HUDEP-2 (cell line): ENCODE results near the gene AUTS2.
A peak's percentile ranks its signal among the peaks of the same experiment; 100 is the strongest.

Experiments
- DNase-seq, 76 experiments: peaks; one replicate each; lab custom pipeline; 2025; ENCODE audit not compliant: unreplicated experiment in 76 of 76; lab: John Stamatoyannopoulos, UW

AUTS2 gene

DNA sequence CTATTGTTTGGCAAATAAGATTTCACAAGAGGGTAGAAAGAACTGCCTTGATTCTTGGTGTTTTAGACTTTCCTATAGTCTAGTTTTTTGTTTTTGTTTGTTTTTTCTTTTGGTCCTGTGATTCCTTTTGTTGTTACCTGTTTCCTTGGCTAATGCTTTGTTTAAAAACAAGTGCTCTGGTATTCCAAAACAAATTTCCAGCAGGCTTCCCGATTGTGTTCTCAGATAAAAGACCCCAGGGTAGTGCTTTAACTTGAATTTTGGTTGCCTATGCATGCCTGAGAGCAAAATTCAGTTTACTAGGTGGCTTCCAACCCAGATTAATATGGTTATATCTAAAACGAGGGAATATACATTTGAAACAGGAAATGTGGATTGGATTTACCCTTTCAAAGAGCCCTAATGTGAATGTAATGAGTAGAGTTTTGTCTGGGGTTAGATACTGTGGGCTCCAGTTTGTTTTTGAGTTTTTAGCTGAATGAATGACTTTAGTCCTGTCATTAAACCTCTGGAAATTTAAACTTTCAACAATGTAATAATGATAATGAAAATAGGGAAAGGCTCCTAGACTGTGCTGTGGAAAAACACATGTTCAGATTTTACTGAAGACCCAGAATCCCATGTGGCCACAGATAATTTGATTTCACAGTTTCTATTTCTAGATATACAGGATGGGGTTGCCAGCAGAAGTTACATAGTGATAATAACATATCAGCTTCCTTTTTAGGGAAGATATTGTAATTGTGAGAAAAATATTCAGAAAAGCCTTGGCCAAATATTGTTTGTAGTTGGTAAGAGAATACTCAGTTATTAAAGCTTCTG is 23.9 kb downstream of the AUTS2 start:
- no peak for DNase-seq

DNA sequence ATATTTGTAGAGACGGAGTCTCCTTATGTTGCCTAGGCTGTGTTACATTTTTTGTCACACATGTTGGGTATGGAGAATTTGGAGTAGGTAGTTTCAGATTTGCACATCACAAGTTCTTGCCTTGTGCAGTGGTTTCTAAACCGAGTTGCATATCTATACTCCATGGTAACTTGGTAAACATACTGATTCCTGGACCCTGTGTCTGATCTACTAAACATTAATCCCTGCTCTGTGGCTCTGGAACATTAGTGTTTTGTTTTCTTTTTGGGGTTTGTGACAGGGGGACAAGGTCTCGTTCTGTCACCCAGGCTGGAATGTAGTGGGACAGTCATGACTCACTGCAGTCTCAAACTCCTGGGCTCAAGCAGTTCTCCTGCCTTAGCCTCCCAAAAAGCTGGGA is 24.7 kb downstream of the AUTS2 start:
- DNase-seq = no peak

DNA sequence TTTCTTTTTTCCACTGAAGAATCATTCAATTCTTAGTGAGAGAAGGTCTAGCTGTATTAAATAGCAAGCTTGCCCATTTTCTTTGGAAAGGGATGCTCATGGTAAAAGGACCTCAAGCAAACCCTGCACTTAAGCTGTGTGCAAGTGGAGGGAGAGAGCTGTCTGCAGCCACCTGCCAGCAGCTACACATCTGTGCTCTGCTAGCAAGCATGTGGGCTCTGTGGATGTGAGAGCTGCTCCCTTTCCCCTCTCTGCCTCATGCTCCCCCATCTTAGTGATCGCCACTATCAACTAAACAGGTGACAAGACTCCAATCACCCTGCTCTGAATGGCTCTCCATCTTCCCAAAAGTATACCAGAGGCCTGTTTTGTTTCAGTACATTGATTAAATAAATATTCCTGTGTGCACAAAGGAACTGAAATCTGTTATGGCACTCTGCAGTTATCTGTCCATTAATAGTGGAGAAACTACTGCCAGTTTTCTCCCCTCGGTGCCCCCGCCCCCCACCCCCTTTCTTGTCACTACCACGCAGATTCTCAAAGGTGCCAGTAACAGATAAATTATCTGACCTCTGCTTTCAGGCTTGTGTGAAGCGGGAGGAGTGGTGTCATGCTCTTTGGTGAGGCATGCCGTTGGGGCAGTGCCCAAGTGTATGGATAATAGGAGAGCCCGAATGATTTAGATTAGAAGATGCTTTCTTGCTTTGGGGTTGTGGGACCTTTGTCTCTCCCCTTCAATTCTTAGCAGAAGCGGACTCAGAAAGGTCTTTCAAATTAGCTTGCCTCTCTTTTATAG is 26.4 kb downstream of the AUTS2 start:
- peak in 41 of 76 experiments; percentile 1 to 66 (median 21) for DNase-seq

GRCh38 chr7:69625238-69625637 is 27.0 kb downstream of the AUTS2 start:
- DNase-seq = no peak

- no peak for DNase-seq
Measured at GRCh38 chr7:69625798-69626197, 27.5 kb downstream of the AUTS2 start.

DNA sequence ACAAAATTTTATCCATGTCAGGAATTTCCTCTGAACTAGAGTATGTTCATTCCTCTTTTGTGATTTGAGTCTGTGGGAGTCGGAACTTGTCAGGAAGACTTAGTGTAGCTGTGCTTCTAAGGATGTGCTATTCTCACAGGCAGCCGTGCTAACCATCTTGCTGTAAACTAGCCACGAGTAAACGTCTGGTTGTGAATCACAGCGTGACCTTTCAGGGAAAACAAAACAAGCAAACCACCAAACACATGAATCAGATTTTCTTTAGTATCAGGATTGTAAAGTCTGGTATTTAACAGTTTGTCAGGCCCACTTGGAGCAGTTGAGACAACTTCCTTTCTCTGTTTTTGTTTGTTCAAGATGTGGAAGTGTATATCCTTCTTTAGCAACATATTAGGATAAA is 32.0 kb downstream of the AUTS2 start:
- DNase-seq = no peak

GRCh38 chr7:69631131-69631530 is 32.9 kb downstream of the AUTS2 start:
- DNase-seq = no peak

- DNase-seq = no peak
Measured at GRCh38 chr7:69632280-69632679, 34.0 kb downstream of the AUTS2 start.

DNA sequence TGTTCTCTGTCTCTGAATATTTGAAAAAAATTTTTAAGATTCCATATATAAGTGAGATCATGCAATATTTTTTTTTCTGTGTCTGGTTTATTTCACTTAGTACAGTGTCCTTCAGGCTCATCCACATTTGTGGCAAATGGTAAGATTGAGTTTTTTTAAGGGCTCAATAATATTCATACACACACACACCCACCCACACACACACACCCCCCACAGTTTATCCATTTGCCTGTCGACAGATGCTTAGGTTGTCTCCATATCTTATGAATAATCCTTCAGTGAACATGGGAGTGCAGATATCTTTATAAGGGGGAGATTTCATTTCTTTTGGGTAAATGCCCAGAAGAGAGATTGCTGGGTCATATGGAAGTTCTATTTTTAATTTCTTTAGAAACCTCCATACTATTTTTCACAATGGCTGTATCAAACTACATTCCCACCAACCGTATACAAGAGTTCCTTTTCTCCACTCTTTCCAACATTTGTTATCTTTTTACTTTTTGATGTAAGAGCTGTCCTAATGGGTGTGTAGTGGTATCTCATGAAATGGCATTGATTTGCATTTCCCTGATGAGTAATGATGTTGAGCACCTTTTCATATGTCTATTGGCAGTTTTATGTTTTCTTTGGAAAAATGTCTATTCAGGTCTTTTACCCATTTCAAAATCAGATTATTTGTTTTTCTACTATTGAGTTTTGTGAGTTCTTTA is 35.0 kb downstream of the AUTS2 start:
- DNase-seq = no peak

DNA sequence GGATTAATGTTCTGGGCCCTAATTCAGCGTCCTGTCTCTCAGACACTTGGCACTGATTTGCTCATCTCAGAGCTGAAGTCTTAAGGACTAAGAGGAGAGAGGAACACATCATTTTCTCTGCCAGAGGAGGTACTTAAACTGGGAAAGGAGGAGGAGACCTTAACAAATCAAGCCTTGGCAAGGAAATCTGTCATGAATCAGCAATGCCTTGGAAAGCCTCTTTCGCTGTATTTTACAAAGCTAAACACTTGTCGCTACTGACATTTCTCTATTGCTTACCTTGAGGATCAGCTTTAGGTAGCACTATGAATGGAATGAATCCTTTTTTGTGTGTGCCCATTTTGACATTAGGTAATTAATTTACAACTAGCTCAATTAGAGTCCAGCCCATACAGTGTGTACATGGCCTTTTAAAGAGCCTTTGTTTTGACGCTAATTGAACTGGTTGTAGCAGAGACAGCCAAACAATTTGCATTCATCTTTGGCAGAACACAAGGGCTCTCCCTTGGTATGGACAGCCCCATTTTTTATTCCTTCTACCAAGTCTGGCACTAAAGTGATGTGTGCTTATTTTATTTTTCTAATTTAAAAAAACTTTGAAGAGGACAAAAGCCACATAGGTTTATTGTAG is 37.4 kb downstream of the AUTS2 start:
- DNase-seq = no peak

- DNase-seq = no peak
Measured at GRCh38 chr7:69638674-69639073, 40.4 kb downstream of the AUTS2 start.

DNA sequence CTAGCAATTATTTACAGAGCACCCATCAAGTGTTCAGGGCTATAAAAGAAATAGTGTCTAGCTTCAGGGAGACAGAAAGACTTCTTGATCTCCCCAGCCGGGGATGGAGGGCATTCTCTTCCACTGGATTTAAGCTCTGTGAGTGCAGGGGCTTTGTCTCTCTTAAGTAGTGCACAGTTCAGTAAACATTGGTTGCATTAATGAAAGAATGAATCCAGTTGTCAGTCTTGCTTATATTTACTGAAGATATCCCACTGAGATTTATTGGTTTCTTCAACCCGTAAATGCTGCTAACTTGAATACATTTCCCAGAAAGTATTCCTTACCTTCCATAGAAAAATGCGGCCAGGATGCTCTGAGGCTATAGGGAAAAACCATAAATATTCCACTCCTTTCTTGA is 41.9 kb downstream of the AUTS2 start:
- DNase-seq = no peak

DNA sequence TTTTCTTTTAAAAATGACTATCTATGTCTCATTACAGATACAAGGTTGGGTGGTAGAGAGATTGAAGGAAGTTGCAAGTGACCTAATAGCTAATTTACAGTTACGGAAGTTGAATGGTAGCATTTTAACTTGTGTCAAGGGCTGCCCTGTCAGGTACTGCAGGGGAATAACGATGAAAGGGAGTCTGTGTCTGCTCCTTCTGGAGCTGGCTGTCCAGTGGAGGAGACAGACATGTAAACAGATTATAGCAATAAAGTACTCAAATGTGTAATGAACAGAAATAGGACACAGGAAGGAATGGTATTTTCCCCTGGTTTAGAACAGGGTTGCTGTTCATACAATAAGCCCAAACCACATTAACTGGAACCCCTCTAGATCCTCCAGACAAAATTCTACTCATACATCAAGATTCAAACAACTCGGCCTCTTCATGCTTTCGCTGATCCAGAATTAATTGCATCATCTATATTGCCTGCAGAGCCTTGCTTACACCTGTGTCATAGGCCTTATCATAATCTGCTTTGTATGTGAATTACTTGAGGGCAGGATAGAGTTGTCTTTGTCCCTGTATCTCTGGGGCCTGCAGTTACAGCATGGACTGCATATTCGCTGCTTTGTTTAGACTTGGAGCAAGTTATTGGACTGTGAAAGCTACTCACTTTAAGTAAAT is 42.8 kb downstream of the AUTS2 start:
- DNase-seq = no peak

- DNase-seq = no peak
Measured at GRCh38 chr7:69643265-69643664, 45.0 kb downstream of the AUTS2 start.

- DNase-seq = no peak
Measured at GRCh38 chr7:69643708-69644445, 45.6 kb downstream of the AUTS2 start.

DNA sequence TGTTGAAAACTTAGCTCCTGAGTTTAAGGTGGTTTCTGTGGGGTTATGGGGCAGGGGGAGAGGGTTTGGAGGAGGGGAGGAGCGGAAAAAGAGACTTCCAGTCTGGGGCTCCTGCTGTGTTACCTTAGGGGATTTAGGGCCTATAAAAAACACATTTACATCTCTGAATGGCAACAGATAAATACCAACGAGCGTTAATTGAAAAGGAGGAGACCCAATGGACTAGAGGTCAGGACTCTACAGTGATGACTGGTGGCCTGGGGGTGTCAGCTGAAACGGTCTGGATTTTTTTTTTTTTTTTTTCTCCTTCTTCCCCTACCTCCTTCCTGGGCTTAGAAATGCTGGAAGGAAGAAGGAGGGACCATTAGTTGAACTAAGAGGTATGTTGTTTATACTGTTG is 47.4 kb downstream of the AUTS2 start:
- DNase-seq = no peak

GRCh38 chr7:69651101-69651590 is 52.9 kb downstream of the AUTS2 start:
- DNase-seq = no peak

- DNase-seq = no peak
Measured at GRCh38 chr7:69652947-69653701, 54.8 kb downstream of the AUTS2 start.

GRCh38 chr7:69653806-69654205 is 55.5 kb downstream of the AUTS2 start:
- DNase-seq = no peak
